CD14-positive monocyte (primary cell): ENCODE measurements around the gene NEK7. TPM values are rescaled to one million over a fixed set of nuclear protein-coding genes. Genes with fewer than 3 reads are reported as not detected.

Source experiments
- DNase-seq, 3 donors: peaks; one replicate each; pipeline ENCODE4 v3.0.0-alpha.2; 2011 to 2022
- H2AFZ ChIP-seq: 2 replicates; pipeline ENCODE4 v1.6.0; 2012; ENCODE audit warnings: mild to moderate bottlenecking, low read depth, low read length, inconsistent platforms; ENCODE audit not compliant: insufficient read depth, poor library complexity, severe bottlenecking
- H3K27ac ChIP-seq, 2 donors: 1 replicate in 1 of 2; 2 replicates in 1 of 2; pipeline ENCODE4 v1.5.1; 2012 to 2013; ENCODE audit warnings: low read length in 2 of 2, control low read depth in 1 of 2, inconsistent platforms in 1 of 2, low read depth in 1 of 2, mild to moderate bottlenecking in 1 of 2
- H3K27me3 ChIP-seq, 2 donors: one replicate each; pipeline versions ENCODE4 v1.6.0 to v1.6.1; 2011 to 2013; ENCODE audit warnings: low read length in 2 of 2; ENCODE audit not compliant: control insufficient read depth in 2 of 2, insufficient read depth in 2 of 2
- H3K36me3 ChIP-seq, 2 donors: replicated peaks in 1 of 2; 1 replicate in 1 of 2; 2 replicates in 1 of 2; pipeline versions ENCODE4 v1.5.1 to v1.6.1; 2012 to 2013; ENCODE audit warnings: low read length in 2 of 2, control low read depth in 1 of 2, inconsistent platforms in 1 of 2, mild to moderate bottlenecking in 1 of 2; ENCODE audit not compliant: insufficient read depth in 2 of 2, control insufficient read depth in 1 of 2
- H3K4me1 ChIP-seq, 2 donors: 1 replicate in 1 of 2; 2 replicates in 1 of 2; pipeline versions ENCODE4 v1.5.1 to v1.6.1; 2012 to 2013; ENCODE audit warnings: low read length in 2 of 2, control low read depth in 1 of 2, inconsistent platforms in 1 of 2, mild to moderate bottlenecking in 1 of 2, moderate library complexity in 1 of 2; ENCODE audit not compliant: insufficient read depth in 2 of 2, control insufficient read depth in 1 of 2
- H3K4me2 ChIP-seq: replicated peaks from 2 replicates; pipeline ENCODE3; 2012; ENCODE audit warnings: low read length, moderate library complexity, mild to moderate bottlenecking; ENCODE audit not compliant: poor library complexity, severe bottlenecking; ENCODE audit errors: extremely low read depth
- H3K4me3 ChIP-seq, 3 experiments: fragments of 200-600 bp in 1 of 3; sonication (generic) in 1 of 3; replicated peaks in 1 of 3; 1 replicate in 2 of 3; 2 replicates in 1 of 3; pipeline ENCODE4 v1.5.1; 2011 to 2013; ENCODE audit warnings: low read length in 3 of 3, mild to moderate bottlenecking in 3 of 3, control low read depth in 2 of 3, low read depth in 2 of 3, inconsistent platforms in 1 of 3, moderate library complexity in 1 of 3
- H3K79me2 ChIP-seq: 2 replicates; pipeline ENCODE4 v1.6.0; 2012; ENCODE audit warnings: mild to moderate bottlenecking, control low read depth, inconsistent platforms, low read length, moderate library complexity; ENCODE audit not compliant: insufficient read depth
- H3K9ac ChIP-seq: 2 replicates; pipeline ENCODE4 v1.6.0; 2017; ENCODE audit warnings: low read length, mild to moderate bottlenecking; ENCODE audit not compliant: insufficient read depth, poor library complexity, severe bottlenecking
- H3K9me3 ChIP-seq, 2 donors: replicated peaks in 1 of 2; 1 replicate in 1 of 2; 2 replicates in 1 of 2; pipeline versions ENCODE4 v1.5.1 to v1.6.1; 2012 to 2013; ENCODE audit warnings: low read length in 2 of 2, control low read depth in 1 of 2; ENCODE audit not compliant: control insufficient read depth in 1 of 2, insufficient read depth in 1 of 2
- H4K20me1 ChIP-seq: 2 replicates; pipeline ENCODE4 v1.6.0; 2012; ENCODE audit warnings: mild to moderate bottlenecking, low read length, control low read depth, moderate library complexity; ENCODE audit not compliant: insufficient read depth
- H3K27ac Mint-ChIP-seq, 7 donors: one replicate each; pipeline ENCODE4 v1.8.0; 2020; ENCODE audit warnings: mild to moderate bottlenecking in 7 of 7, mixed read lengths in 7 of 7, moderate library complexity in 6 of 7, inconsistent platforms in 2 of 7
- H3K27me3 Mint-ChIP-seq, 3 donors: one replicate each; pipeline ENCODE4 v1.8.0; 2021 to 2022; ENCODE audit warnings: low read depth in 3 of 3, mild to moderate bottlenecking in 3 of 3, mixed read lengths in 3 of 3, moderate library complexity in 3 of 3, inconsistent platforms in 1 of 3
- H3K36me3 Mint-ChIP-seq, 2 donors: one replicate each; pipeline ENCODE4 v1.8.0; 2020; ENCODE audit warnings: mixed read lengths in 2 of 2, inconsistent platforms in 1 of 2, mild to moderate bottlenecking in 1 of 2
- H3K4me1 Mint-ChIP-seq: one replicate; pipeline ENCODE4 v1.8.0; 2020; ENCODE audit warnings: mild to moderate bottlenecking, mixed read lengths
- H3K4me3 Mint-ChIP-seq, 2 donors: one replicate each; pipeline ENCODE4 v1.8.0; 2020; ENCODE audit warnings: mild to moderate bottlenecking in 2 of 2, mixed read lengths in 2 of 2, moderate library complexity in 1 of 2
- H3K9me3 Mint-ChIP-seq, 7 donors: one replicate each; pipeline ENCODE4 v1.8.0; 2020 to 2022; ENCODE audit warnings: mixed read lengths in 7 of 7, mild to moderate bottlenecking in 6 of 7, moderate library complexity in 6 of 7, inconsistent platforms in 2 of 7
- WGBS: methylation state at CpG from one replicate; pipeline ENCODE4 v1.1.5; 2013; ENCODE audit warnings: missing lambda C conversion rate; ENCODE audit not compliant: insufficient coverage; 5-methylcytosine and 5-hydroxymethylcytosine counted together
- intact Hi-C, 2 donors: fragments of 100-400 bp; cut with micrococcal nuclease; formaldehyde crosslinking; loops; one replicate each; pipeline versions ENCODE4 v1.15.0 to v1.15.1; 2023
- polyA plus RNA-seq, 3 donors: library from polyadenylated mRNA; depleted of rRNA in 1 of 3; unstranded in 2 of 3; stranded (reverse) in 1 of 3; fragments of 300-500 nt in 2 of 3; fragments of >200 nt in 1 of 3; fragmentation: Illumina TruSeq in 2 of 3; gene quantifications; 1 replicate in 2 of 3; 2 replicates in 1 of 3; pipeline ENCODE4 v1.2.3, GENCODE V29; 2012 to 2021
- TF ChIP-seq, protein P1 (sequence below): fragments of 200-600 bp; IDR thresholded peaks from one replicate; pipeline ENCODE4 v1.8.0; 2022; ENCODE audit warnings: antibody characterized with exemption, mild to moderate bottlenecking

Gene NEK7
- polyA plus RNA-seq, 3 donors = 16.0 to 50.1 (median 46.5) TPM

DNA sequence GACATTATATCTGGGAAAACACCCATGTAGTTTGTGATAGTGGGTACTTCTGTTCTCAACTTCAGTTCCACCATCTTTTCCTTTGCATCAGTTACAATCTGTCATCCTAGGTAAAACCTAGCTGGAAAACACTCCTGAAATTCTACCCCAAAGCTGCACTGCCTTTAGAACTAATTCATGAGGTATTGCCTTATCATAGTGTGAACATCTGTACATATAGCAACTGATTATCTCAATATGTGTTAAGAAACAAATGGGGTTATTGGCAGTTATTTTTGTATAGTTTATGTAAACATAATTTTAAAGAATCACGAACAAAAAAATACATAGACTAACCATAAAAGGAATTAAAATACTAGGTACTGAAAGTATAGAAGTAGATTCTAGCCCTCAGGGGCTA, 6.4 kb upstream of the NEK7 start:
- Histone ChIP-seq H3K9me3 (no peaks in the 10 kb centered on the region), H3K9ac (no peak overlapping the region), H3K27me3 (no peaks in the 10 kb centered on the region), H3K4me2 (no peak overlapping the region), H3K4me1 (no peaks in the 10 kb centered on the region), H3K27ac (no peak overlapping the region), H4K20me1 (no peaks in the 10 kb centered on the region), H3K79me2 (no peaks in the 10 kb centered on the region), H3K4me3 (no peak overlapping the region), H2AFZ (no peak overlapping the region), H3K36me3 (no peaks in the 10 kb centered on the region)
- no CpG with 5 or more reads among the region's 1 CpG for WGBS
- intact Hi-C loops = no loop called here
- Mint-ChIP-seq H3K4me1 (peaks cover 1% of the 10 kb centered on the region), H3K36me3 (no peaks in the 10 kb centered on the region), H3K9me3 (peaks cover 0 to 4% (median 2%) of the 10 kb centered on the region in 7 donors), H3K27ac (no peak overlapping the region), H3K4me3 (no peak overlapping the region), H3K27me3 (peaks cover 0 to 2% (median 0%) of the 10 kb centered on the region in 3 donors)
- TF ChIP-seq, protein P1, sequence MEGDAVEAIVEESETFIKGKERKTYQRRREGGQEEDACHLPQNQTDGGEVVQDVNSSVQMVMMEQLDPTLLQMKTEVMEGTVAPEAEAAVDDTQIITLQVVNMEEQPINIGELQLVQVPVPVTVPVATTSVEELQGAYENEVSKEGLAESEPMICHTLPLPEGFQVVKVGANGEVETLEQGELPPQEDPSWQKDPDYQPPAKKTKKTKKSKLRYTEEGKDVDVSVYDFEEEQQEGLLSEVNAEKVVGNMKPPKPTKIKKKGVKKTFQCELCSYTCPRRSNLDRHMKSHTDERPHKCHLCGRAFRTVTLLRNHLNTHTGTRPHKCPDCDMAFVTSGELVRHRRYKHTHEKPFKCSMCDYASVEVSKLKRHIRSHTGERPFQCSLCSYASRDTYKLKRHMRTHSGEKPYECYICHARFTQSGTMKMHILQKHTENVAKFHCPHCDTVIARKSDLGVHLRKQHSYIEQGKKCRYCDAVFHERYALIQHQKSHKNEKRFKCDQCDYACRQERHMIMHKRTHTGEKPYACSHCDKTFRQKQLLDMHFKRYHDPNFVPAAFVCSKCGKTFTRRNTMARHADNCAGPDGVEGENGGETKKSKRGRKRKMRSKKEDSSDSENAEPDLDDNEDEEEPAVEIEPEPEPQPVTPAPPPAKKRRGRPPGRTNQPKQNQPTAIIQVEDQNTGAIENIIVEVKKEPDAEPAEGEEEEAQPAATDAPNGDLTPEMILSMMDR = no peak
- no peak for DNase-seq

DNA sequence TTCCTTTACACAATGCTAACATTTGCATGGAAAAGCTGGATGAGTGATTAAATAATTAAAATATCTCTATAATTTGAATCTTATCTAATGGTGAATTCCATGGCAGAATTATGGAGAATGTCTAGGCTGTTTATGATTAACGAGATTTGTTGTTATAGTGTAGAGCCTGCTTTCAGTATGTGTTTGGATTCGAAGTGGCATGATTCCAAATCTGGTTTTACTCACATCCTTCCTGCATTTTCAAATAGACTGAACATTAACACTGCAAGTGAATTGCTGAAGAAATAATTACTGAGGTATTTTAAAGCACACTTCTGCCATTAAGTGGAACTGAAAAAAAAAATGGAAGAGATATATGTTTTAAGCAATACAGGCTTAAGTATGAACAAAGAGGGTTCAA, 5.1 kb upstream of the NEK7 start:
- no peak overlapping the region for H3K4me2 ChIP-seq
- peaks cover 0 to 2% (median 0%) of the 10 kb centered on the region in 3 donors for H3K27me3 Mint-ChIP-seq
- DNase-seq = no peak
- peaks cover 8% of the 10 kb centered on the region for H3K4me1 Mint-ChIP-seq
- no peak overlapping the region for H2AFZ ChIP-seq
- no peaks in the 10 kb centered on the region for H3K4me1 ChIP-seq
- H3K27ac ChIP-seq = no peak overlapping the region
- no peak overlapping the region for H3K4me3 Mint-ChIP-seq
- peaks cover 0 to 2% (median 0%) of the 10 kb centered on the region in 7 donors for H3K9me3 Mint-ChIP-seq
- no peak overlapping the region for H3K27ac Mint-ChIP-seq
- no peaks in the 10 kb centered on the region for H4K20me1 ChIP-seq
- no peaks in the 10 kb centered on the region for H3K79me2 ChIP-seq
- WGBS = no CpG with 5 or more reads among the region's 2 CpGs
- TF ChIP-seq, protein P1 = no peak
- no peaks in the 10 kb centered on the region for H3K9me3 ChIP-seq
- H3K36me3 Mint-ChIP-seq = no peaks in the 10 kb centered on the region
- intact Hi-C loops = no loop called here
- H3K4me3 ChIP-seq = no peak overlapping the region
- H3K9ac ChIP-seq = no peak overlapping the region
- H3K36me3 ChIP-seq = no peaks in the 10 kb centered on the region
- no peaks in the 10 kb centered on the region for H3K27me3 ChIP-seq
